Calu3 (cell line): Measurements from ENCODE around the gene SCN1B. TPM values are rescaled to one million over a fixed set of nuclear protein-coding genes. Genes with fewer than 3 reads are reported as not detected.
A peak's percentile ranks its signal among the peaks of the same experiment; 100 is the strongest.
"Not testable (repeated sequence)": the region's sequence is repeated elsewhere in the genome, so short reads cannot be mapped to it uniquely, and the experiment has no call there.

Experiments
- BruUV-seq: library from RNA; stranded (reverse); fragments of 400-500 nt; replicated peaks from 2 replicates; lab custom pipeline; 2021; lab: Mats Ljungman, UMichigan
- CTCF ChIA-PET: fragments of 300-600 bp; sonication (Branson Sonifier 250); formaldehyde crosslinking; loops from one replicate; lab custom pipeline; 2022; ENCODE audit warnings: antibody characterized with exemption; lab: Charles Lee
- DNase-seq: peaks from one replicate; pipeline ENCODE4 v3.0.0; 2022
- H3K27ac Mint-ChIP-seq: one replicate; pipeline ENCODE4 v1.8.0; 2022; ENCODE audit warnings: mixed read lengths; ENCODE audit not compliant: unreplicated experiment
- H3K27me3 Mint-ChIP-seq: one replicate; pipeline ENCODE4 v1.8.0; 2022; ENCODE audit warnings: mixed read lengths; ENCODE audit not compliant: unreplicated experiment
- H3K36me3 Mint-ChIP-seq: one replicate; pipeline ENCODE4 v1.8.0; 2022; ENCODE audit warnings: mild to moderate bottlenecking, moderate library complexity, mixed read lengths; ENCODE audit not compliant: insufficient read depth, unreplicated experiment
- H3K4me1 Mint-ChIP-seq: one replicate; pipeline ENCODE4 v1.8.0; 2022; ENCODE audit warnings: mild to moderate bottlenecking, low read depth, mixed read lengths; ENCODE audit not compliant: unreplicated experiment
- H3K4me3 Mint-ChIP-seq: one replicate; pipeline ENCODE4 v1.8.0; 2022; ENCODE audit warnings: mild to moderate bottlenecking, low read depth, moderate library complexity, mixed read lengths; ENCODE audit not compliant: unreplicated experiment
- H3K9me3 Mint-ChIP-seq: one replicate; pipeline ENCODE4 v1.8.0; 2022; ENCODE audit warnings: low read depth, mixed read lengths; ENCODE audit not compliant: unreplicated experiment
- CTCF ChIP-seq: fragments of 200-600 bp; IDR thresholded peaks from one replicate; pipeline ENCODE4 v1.8.0; 2022; ENCODE audit warnings: antibody characterized with exemption; ENCODE audit not compliant: unreplicated experiment
- intact Hi-C: fragments of 100-400 bp; cut with micrococcal nuclease; formaldehyde crosslinking; loops from one replicate; pipeline ENCODE4 v1.10.0; 2022; ENCODE audit not compliant: unreplicated experiment
- total RNA-seq: library from RNA; stranded (reverse); gene quantifications from 2 replicates; pipeline ENCODE4 v1.2.3, GENCODE V29; 2022

Gene SCN1B
- total RNA-seq, 1 experiment from 2014 or later: 1.4 TPM

GRCh38 chr19:34995551-34995950, 34.7 kb upstream of the SCN1B start:
- Mint-ChIP-seq H3K27ac (peak overlapping the region; percentile 39), H3K9me3 (no peaks in the 10 kb centered on the region), H3K27me3 (no peaks in the 10 kb centered on the region), H3K4me3 (no peak overlapping the region), H3K36me3 (peaks cover 28% of the 10 kb centered on the region), H3K4me1 (peaks cover 40% of the 10 kb centered on the region)
- no TSS peak for BruUV-seq
- TF ChIP-seq CTCF: no peak
- peak; percentile 48 for DNase-seq
- intact Hi-C loops: no loop called here
- CTCF ChIA-PET: interaction anchor here (0.5 to 1.9 kb wide), 9 partner anchors 11 to 736 kb away, joined by 3 to 8 read pairs (median 5); no protein-coding TSS in a partner anchor

- Mint-ChIP-seq H3K27me3 (no peaks in the 10 kb centered on the region), H3K36me3 (peaks cover 44% of the 10 kb centered on the region), H3K27ac (no peak overlapping the region), H3K4me3 (no peak overlapping the region), H3K9me3 (no peaks in the 10 kb centered on the region), H3K4me1 (peaks cover 56% of the 10 kb centered on the region)
- DNase-seq: no peak
- TF ChIP-seq CTCF: no peak
- BruUV-seq: no TSS peak
- CTCF ChIA-PET: interaction anchor here (0.7 kb wide), 1 partner anchor 343 kb away, joined by 5 read pairs; no protein-coding TSS in a partner anchor
- intact Hi-C loops: no loop called here
Measured at GRCh38 chr19:34997071-34997617, 33.1 kb upstream of the SCN1B start.

GRCh38 chr19:34998224-34998623, 32.0 kb upstream of the SCN1B start:
- CTCF ChIA-PET: not testable (repeated sequence)

GRCh38 chr19:34998777-34999497, 31.3 kb upstream of the SCN1B start:
- peak overlapping the region; percentile 80 for H3K27ac Mint-ChIP-seq
- intact Hi-C loops: no loop called here
- no peaks in the 10 kb centered on the region for H3K27me3 Mint-ChIP-seq
- BruUV-seq: no TSS peak
- peaks cover 68% of the 10 kb centered on the region for H3K4me1 Mint-ChIP-seq
- CTCF ChIA-PET: interaction anchor here (0.5 to 1.1 kb wide), 5 partner anchors 26 to 495 kb away, joined by 3 to 5 read pairs (median 4); no protein-coding TSS in a partner anchor
- peak overlapping the region; percentile 88 for H3K4me3 Mint-ChIP-seq
- TF ChIP-seq CTCF: no peak
- H3K36me3 Mint-ChIP-seq: peaks cover 61% of the 10 kb centered on the region
- no peaks in the 10 kb centered on the region for H3K9me3 Mint-ChIP-seq
- no peak for DNase-seq

More at GRCh38 chr19:34998224-34998623, 32.0 kb upstream of the SCN1B start:
- H3K9me3 Mint-ChIP-seq, intact Hi-C loops, H3K27me3 Mint-ChIP-seq, BruUV-seq, DNase-seq: not testable (repeated sequence)
- Mint-ChIP-seq H3K36me3 (peaks cover 55% of the 10 kb centered on the region), H3K4me1 (peaks cover 66% of the 10 kb centered on the region), H3K4me3 (peak overlapping the region; percentile 88), H3K27ac (peak overlapping the region; percentile 80)
